ENCODE measurements around the gene GFER.
"Not testable (repeated sequence)": the region's sequence is repeated elsewhere in the genome, so short reads cannot be mapped to it uniquely, and the experiment has no call there.

Gene GFER

GRCh38 chr16:1960665-1961630, 23.0 kb upstream of the GFER start:
- peak; percentile 33 for ATAC-seq
- TF ChIP-seq PATZ1 (CRISPR knock-in tag; IDR thresholded peaks at IDR 0.05; ENCODE audit: borderline replicate concordance), result peak; percentile 52; the same call in 1 of the 2 replicates
- 0 out of 2 replicates have a peak, but pooled peaks have one; percentile 47 for TF ChIP-seq CREB5 (CRISPR knock-in tag; IDR thresholded peaks at IDR 0.05; ENCODE audit: low read depth)
- TF ChIP-seq ZFP30 (CRISPR knock-in tag; IDR thresholded peaks at IDR 0.05), result 0 out of 2 replicates have a peak, but pooled peaks have one; percentile 22
- TF ChIP-seq GLIS3 (CRISPR knock-in tag; IDR thresholded peaks at IDR 0.05), result peak; percentile 13
- TF ChIP-seq ESRRG (CRISPR knock-in tag; IDR thresholded peaks at IDR 0.05), result peak; percentile 83; the same call in 1 of the 2 replicates
- no peak for TF ChIP-seq ISL1 (CRISPR knock-in tag; IDR thresholded peaks at IDR 0.05)
- TF ChIP-seq BACH2 (CRISPR knock-in tag; IDR thresholded peaks at IDR 0.05; ENCODE audit: borderline replicate concordance), result no peak

- TF ChIP-seq RARB (CRISPR knock-in tag; IDR thresholded peaks at IDR 0.05), result no peak
- TF ChIP-seq GLIS3 (CRISPR knock-in tag; IDR thresholded peaks at IDR 0.05), result no peak
- no peak for TF ChIP-seq ESRRG (CRISPR knock-in tag; IDR thresholded peaks at IDR 0.05)
- TF ChIP-seq ZNF70 (CRISPR knock-in tag; IDR thresholded peaks at IDR 0.05), result no peak
- no peak for TF ChIP-seq OSR1 (CRISPR knock-in tag; IDR thresholded peaks at IDR 0.05)
- ATAC-seq, result no peak
These were observed 22.3 kb upstream of the GFER start for GRCh38 chr16:1961651-1962067.

GRCh38 chr16:1962161-1963153, 21.5 kb upstream of the GFER start:
- not testable (repeated sequence) for ATAC-seq

GRCh38 chr16:1963806-1964505, 20.0 kb upstream of the GFER start:
- TF ChIP-seq RARB (CRISPR knock-in tag; IDR thresholded peaks at IDR 0.05) (no peak), PATZ1 (CRISPR knock-in tag; IDR thresholded peaks at IDR 0.05; ENCODE audit: borderline replicate concordance) (no peak), ZNF70 (CRISPR knock-in tag; IDR thresholded peaks at IDR 0.05) (peak; percentile 74; the same call in 1 of the 2 replicates), ZFP3 (CRISPR knock-in tag; IDR thresholded peaks at IDR 0.05) (0 out of 2 replicates have a peak, but pooled peaks have one; percentile 11)
- ATAC-seq, result peak; percentile 4; the same call in 2 of the 3 replicates

- TF ChIP-seq ZFP3 (CRISPR knock-in tag; IDR thresholded peaks at IDR 0.05) (0 out of 2 replicates have a peak, but pooled peaks have one; percentile 6), ZFP30 (CRISPR knock-in tag; IDR thresholded peaks at IDR 0.05) (no peak), ZNF565 (CRISPR knock-in tag; conservative IDR thresholded peaks at IDR 0.05; ENCODE audit: low read depth) (0 out of 2 replicates have a peak, but pooled peaks have one; percentile 17), ESRRG (CRISPR knock-in tag; IDR thresholded peaks at IDR 0.05) (no peak), POU6F1 (CRISPR knock-in tag; IDR thresholded peaks at IDR 0.05; ENCODE audit: borderline replicate concordance, low read depth) (peak; percentile 87; the same call in 1 of the 2 replicates)
- ATAC-seq, result peak; percentile 75
These were observed 19.2 kb upstream of the GFER start, which contains the start of gene RPS2 for GRCh38 chr16:1964506-1965395. Gene RPS2, minus strand, starts transcription at chr16:1964826. Its CDS starts 201 bp downstream, at chr16:1964625.

Data from SK-N-SH treated with all-trans-retinoic acid at 6 μM for 48 hours (cell line).